ENCODE measurements around the gene ATP2A1. TPM values are rescaled to one million over a fixed set of nuclear protein-coding genes. Genes with fewer than 3 reads are reported as not detected.

ATP2A1 gene
- total RNA-seq, 1 experiment from 2014 or later: 10.7 TPM

DNA sequence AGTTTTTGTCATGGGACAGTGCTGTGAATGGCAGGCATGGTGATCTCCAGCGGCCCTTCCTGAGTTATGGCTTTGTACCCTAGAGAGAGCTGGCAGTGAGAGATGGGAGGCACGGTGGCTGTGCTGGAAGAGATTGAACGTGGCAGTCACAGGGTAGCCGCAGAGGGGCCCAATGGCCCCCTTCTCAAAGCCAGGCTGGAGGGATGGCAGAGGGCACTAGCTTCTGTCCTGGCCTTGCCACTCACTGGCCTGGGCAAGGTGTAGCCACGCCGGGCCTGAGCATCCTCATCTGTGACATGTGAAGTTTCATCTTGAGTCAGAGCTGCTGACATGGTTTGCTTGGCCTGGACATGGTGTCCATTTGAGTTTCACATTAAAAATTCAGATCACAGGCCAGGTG is 3.9 kb upstream of the ATP2A1 start:
- Histone ChIP-seq H3K79me2 (ENCODE audit: low read depth) (no peaks in the 10 kb centered on the region), H3K9me2 (ENCODE audit: insufficient read depth) (no peaks in the 10 kb centered on the region), H2AFZ (no peak overlapping the region), H3F3A (ENCODE audit: insufficient read depth, low read depth) (peaks cover 17% of the 10 kb centered on the region; the same call in 1 of the 2 replicates), H3K27ac (no peak overlapping the region), H3K9me3 (ENCODE audit: insufficient read depth, low read depth) (no peaks in the 10 kb centered on the region), H4K20me1 (ENCODE audit: insufficient read depth) (peaks cover 3% of the 10 kb centered on the region; the same call in 1 of the 2 replicates), H3K27me3 (ENCODE audit: insufficient read depth, low read depth) (no peaks in the 10 kb centered on the region), H3K36me3 (ENCODE audit: low read depth) (no peaks in the 10 kb centered on the region), H3K4me2 (no peak overlapping the region), H3K4me3 (no peak overlapping the region), H3K4me1 (replicated peaks; ENCODE audit: insufficient read depth) (peaks cover 6% of the 10 kb centered on the region; the same call in 1 of the 2 replicates)
- DNase-seq: no peak
- CTCF ChIA-PET: no interaction called here
- TF ChIP-seq EZH2 (IDR thresholded peaks at IDR 0.05; ENCODE audit: low read depth): no peak
- TF ChIP-seq, protein P1, sequence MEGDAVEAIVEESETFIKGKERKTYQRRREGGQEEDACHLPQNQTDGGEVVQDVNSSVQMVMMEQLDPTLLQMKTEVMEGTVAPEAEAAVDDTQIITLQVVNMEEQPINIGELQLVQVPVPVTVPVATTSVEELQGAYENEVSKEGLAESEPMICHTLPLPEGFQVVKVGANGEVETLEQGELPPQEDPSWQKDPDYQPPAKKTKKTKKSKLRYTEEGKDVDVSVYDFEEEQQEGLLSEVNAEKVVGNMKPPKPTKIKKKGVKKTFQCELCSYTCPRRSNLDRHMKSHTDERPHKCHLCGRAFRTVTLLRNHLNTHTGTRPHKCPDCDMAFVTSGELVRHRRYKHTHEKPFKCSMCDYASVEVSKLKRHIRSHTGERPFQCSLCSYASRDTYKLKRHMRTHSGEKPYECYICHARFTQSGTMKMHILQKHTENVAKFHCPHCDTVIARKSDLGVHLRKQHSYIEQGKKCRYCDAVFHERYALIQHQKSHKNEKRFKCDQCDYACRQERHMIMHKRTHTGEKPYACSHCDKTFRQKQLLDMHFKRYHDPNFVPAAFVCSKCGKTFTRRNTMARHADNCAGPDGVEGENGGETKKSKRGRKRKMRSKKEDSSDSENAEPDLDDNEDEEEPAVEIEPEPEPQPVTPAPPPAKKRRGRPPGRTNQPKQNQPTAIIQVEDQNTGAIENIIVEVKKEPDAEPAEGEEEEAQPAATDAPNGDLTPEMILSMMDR (conservative IDR thresholded peaks at IDR 0.05): no peak
- intact Hi-C loops (cut with micrococcal nuclease; ENCODE audit: unreplicated experiment): no loop called here
- POLR2A ChIA-PET (ENCODE audit: unreplicated experiment): interaction anchor here (0.6 kb wide), 1 partner anchor 25 kb away, joined by 5 read pairs; no protein-coding TSS in a partner anchor
- BruUV-seq (replicated peaks): no TSS peak

DNA sequence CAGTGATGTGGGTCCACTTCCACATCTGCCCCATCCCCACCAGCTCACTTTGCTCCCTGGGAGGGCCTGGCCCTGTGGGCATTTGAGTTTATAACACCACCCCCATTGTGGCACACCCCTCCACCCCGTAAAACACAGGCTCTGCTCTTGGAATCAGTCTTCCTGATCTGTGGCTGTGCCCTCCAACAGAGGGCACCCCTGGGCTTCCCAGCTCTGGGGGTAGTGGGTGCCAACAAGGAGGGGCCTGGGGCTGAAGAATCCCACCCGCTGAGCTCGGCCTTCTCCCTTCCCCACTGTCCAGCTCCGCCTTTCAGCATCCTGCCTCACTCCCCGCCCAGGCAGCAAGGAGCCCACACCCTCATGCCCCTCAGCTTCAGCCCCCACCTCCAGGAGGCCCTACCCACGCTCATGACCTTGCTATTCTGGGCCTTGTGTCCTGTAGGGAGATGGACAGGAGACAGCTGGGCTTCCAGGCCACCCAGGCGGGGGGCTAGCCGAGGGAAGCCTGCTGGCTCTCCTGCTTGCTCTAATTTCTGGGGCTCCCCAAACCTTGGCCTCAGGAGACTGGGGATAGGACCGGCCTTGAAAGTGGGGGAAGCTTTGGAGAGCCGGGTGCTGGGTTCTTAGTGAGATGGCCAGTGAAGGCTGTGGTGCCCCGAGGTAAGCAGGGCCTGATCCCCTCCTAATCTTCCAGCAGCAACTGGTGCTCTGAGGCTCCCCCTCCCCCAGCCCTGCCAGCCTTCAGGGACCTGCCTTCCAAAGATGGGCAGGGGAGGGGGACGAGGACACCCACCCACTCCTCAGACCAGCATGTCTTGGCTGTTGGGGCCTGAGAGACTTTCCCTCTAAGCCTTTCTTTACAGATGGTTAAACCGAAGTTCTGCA is 2.9 kb upstream of the ATP2A1 start:
- no peaks in the 10 kb centered on the region for H3K27me3 ChIP-seq (ENCODE audit: insufficient read depth, low read depth)
- no peaks in the 10 kb centered on the region for H3K9me3 ChIP-seq (ENCODE audit: insufficient read depth, low read depth)
- ChIA-PET CTCF (interaction anchor here (0.6 kb wide), 1 partner anchor 1189 kb away, joined by 3 read pairs; no protein-coding TSS in a partner anchor), POLR2A (ENCODE audit: unreplicated experiment) (no interaction called here)
- intact Hi-C loops (cut with micrococcal nuclease; ENCODE audit: unreplicated experiment): loop anchor here (5.0 kb wide), 1 partner anchor 72 kb away; no protein-coding TSS in a partner anchor
- H3K36me3 ChIP-seq (ENCODE audit: low read depth): no peaks in the 10 kb centered on the region
- no peak for TF ChIP-seq EZH2 (IDR thresholded peaks at IDR 0.05; ENCODE audit: low read depth)
- TF ChIP-seq, protein P1 (conservative IDR thresholded peaks at IDR 0.05): no peak
- no peak overlapping the region for H2AFZ ChIP-seq
- H3K4me1 ChIP-seq (replicated peaks; ENCODE audit: insufficient read depth): peaks cover 6% of the 10 kb centered on the region; the same call in 1 of the 2 replicates
- H3F3A ChIP-seq (ENCODE audit: insufficient read depth, low read depth): peaks cover 17% of the 10 kb centered on the region; the same call in 1 of the 2 replicates
- H3K4me2 ChIP-seq: no peak overlapping the region
- no peak overlapping the region for H3K27ac ChIP-seq
- no peaks in the 10 kb centered on the region for H3K79me2 ChIP-seq (ENCODE audit: low read depth)
- peaks cover 3% of the 10 kb centered on the region; the same call in 1 of the 2 replicates for H4K20me1 ChIP-seq (ENCODE audit: insufficient read depth)
- H3K9me2 ChIP-seq (ENCODE audit: insufficient read depth): no peaks in the 10 kb centered on the region
- DNase-seq: no peak
- H3K4me3 ChIP-seq: no peak overlapping the region
- no TSS peak for BruUV-seq (replicated peaks)

DNA sequence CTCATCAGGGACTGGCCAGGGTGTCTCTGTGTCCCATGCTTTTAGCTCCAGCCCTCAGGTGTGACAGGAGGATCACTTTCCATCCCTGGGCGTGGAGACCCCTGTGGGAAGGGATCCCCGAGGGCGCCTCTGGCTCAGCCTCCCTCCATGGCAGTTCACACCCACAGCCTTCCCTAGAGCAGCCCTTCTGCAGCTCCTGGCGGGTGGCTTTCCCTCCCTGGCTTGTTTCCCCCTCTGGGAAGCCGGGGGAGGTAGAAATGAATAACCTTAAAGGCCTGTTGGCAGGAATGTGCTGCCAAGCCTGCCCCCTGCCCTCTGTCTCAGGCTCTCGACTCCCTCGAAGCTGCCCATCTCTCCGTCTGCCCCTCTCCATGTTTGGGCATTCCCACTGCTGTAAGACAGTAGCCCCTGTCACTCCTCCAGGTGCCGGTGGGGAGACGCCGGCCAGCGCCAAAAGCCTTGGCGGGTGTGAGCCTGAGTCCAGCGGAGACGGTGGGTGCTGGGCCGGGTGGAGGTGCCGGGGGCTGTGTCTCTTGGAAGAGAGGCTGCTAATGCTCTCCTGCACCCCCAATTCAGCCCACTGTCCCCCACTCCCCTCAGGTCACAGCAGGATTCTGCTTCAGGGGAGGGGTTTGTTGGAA is 2.1 kb upstream of the ATP2A1 start:
- Histone ChIP-seq H3K79me2 (ENCODE audit: low read depth) (no peaks in the 10 kb centered on the region), H4K20me1 (ENCODE audit: insufficient read depth) (peaks cover 3% of the 10 kb centered on the region; the same call in 1 of the 2 replicates), H3K4me1 (replicated peaks; ENCODE audit: insufficient read depth) (peaks cover 6% of the 10 kb centered on the region; the same call in 1 of the 2 replicates), H3K27ac (no peak overlapping the region), H3K4me2 (no peak overlapping the region), H3K4me3 (no peak overlapping the region), H3K36me3 (ENCODE audit: low read depth) (no peaks in the 10 kb centered on the region), H3K9me2 (ENCODE audit: insufficient read depth) (no peaks in the 10 kb centered on the region), H3K27me3 (ENCODE audit: insufficient read depth, low read depth) (no peaks in the 10 kb centered on the region), H2AFZ (no peak overlapping the region), H3K9me3 (ENCODE audit: insufficient read depth, low read depth) (no peaks in the 10 kb centered on the region), H3F3A (ENCODE audit: insufficient read depth, low read depth) (peaks cover 17% of the 10 kb centered on the region; the same call in 1 of the 2 replicates)
- intact Hi-C loops (cut with micrococcal nuclease; ENCODE audit: unreplicated experiment): loop anchor here (5.0 kb wide), 1 partner anchor 71 kb away; no protein-coding TSS in a partner anchor
- CTCF ChIA-PET: interaction anchor here (0.6 kb wide), 1 partner anchor 1188 kb away, joined by 3 read pairs; no protein-coding TSS in a partner anchor
- POLR2A ChIA-PET (ENCODE audit: unreplicated experiment): no interaction called here
- TF ChIP-seq EZH2 (IDR thresholded peaks at IDR 0.05; ENCODE audit: low read depth): no peak
- TF ChIP-seq, protein P1 (conservative IDR thresholded peaks at IDR 0.05): no peak
- no TSS peak for BruUV-seq (replicated peaks)
- no peak for DNase-seq
